ENCODE data around the gene SGSH.
"Not testable (repeated sequence)": the region's sequence is repeated elsewhere in the genome, so short reads cannot be mapped to it uniquely, and the experiment has no call there.

Gene SGSH

DNA sequence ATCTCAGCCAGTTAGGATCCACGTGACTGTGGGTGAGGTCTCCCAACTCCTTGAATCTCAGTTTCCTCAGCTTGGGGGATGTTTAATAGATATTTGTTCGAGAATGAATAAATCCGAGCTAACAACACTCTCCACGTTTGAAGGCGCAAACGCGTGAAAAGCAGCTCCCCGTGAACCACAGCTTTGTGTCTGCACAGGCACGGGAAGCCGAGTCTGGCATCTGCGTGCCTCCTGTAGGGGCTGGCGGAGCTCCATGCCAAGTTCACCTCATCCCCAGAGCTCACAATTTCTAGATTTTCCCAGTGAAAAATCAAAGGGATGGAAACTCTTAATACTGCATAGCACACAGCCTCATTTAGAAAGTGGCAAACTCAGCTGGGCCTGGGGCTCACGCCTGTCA lies 14.3 kb downstream of the SGSH start:
- no peak for FAIRE-seq

DNA sequence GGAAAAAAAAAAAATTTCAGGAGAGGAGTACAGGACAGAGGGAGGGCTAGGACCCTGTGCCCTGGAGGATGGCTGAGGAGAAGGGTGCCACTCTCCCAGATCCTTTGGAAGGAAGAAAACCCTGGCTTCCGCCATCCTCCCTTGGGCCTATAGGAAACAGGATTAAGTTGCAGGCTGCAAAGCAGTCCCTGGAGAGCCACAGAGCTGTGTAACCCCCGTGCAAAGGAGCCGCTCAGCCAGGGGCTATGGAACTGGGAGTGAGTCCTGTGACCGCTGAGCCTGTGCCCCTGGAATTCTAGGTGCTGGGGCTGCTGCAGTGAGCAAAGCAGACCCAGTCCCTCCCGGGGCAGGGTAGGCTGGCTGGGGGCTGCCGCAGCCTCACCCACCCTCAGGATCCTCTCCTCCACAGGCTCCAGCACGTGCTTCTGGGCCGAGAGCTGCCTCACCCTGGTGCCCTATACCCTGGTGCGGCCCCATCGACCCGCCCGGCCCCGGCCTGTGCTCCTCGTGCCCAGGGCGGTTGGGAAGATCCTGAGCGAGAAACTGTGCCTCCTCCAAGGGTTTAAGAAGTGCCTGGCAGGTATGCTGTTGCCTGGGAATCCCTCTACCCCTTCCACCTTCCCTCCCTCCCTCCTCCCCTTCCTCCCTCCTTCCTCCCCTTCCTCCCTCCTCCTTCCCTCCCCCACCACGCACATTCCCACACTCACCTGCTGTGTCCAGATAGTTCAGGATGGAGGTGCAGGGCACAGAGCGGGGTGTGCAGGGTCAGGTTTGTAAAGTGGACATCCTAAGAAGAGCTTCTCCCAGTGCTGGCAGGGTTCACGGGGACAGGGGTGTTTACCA lies 15.3 kb downstream of the SGSH start:
- FAIRE-seq: no peak

DNA sequence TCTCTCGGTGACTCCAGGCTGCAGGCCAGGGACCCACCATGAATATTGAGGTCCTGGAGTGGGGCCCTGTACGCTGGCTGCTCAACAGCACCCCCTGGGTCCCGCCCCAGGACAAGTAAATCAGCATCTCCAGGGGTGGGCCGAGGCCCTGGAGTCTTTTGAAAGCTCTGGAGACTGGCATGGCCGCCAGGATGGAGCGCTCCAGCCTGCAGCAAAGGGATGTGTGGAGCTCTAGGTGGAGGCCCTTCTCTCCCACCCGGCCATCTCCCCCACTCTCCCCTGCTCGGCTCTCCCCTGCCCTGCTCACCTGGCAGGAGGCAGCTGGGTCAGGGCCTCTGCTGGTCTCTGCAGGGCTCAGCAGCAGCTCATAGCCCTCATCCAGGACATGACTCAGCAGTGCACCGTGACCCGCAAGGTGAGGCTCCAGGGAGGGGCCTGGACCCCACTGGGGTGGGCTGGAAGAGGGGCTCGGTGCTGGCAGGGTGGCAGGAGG lies 16.6 kb downstream of the SGSH start:
- no peak for FAIRE-seq

DNA sequence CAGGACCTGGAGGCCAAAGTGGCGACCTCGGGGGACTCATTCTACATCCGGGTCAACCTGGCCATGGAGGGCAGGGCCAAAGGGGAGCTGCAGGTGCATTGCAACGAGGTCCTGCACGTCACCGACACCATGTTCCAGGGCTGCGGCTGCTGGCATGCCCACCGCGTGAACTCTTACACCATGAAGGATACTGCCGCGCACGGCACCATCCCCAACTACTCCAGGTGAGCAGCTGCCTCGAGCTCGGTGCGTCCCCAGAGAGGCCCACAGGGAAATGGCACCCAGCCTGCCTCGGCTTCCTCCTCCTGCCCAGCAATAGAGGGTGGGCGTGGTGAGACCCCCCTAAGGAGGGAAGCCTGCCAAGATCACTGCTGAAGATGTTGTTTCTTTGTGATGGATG lies 17.9 kb downstream of the SGSH start:
- no peak for FAIRE-seq

DNA sequence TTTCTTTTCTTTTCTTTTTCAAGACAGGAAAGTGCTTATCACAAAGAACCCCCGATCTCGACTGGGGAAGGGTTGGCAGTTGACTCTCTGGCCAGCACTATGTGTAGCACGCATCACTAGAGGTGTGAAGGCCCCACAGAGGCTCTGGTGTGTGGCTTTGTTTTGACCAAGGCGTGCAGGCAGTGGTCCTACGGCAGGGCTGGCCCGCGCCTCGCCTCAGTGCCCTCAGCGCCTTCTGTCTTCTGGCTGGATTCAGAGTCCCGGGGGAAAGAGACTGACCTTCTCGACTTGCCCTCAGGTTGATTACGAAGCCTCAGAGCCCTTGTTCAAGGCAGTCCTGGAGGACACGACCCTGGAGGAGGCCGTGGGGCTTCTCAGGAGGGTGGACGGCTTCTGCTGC lies 18.7 kb downstream of the SGSH start:
- FAIRE-seq: no peak

DNA sequence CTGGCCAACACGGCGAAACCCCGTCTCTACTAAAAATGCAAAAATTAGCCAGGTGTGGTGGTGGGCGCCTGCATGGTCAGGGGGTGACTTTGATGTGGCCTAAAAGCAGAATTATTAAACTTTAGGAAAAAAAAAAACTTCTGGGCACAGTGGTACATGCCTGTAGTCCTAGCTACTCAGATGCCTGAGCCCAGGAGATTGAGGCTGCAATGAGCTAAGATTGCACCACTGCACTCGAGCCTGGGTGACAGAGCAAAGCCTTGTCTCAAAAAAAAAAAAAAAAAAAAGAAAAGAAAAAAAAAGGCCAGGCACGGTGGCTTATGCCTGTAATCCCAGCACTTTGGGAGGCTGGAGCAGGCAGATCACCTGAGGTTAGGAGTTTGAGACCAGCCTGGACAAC lies 20.8 kb downstream of the SGSH start:
- FAIRE-seq: not testable (repeated sequence)

DNA sequence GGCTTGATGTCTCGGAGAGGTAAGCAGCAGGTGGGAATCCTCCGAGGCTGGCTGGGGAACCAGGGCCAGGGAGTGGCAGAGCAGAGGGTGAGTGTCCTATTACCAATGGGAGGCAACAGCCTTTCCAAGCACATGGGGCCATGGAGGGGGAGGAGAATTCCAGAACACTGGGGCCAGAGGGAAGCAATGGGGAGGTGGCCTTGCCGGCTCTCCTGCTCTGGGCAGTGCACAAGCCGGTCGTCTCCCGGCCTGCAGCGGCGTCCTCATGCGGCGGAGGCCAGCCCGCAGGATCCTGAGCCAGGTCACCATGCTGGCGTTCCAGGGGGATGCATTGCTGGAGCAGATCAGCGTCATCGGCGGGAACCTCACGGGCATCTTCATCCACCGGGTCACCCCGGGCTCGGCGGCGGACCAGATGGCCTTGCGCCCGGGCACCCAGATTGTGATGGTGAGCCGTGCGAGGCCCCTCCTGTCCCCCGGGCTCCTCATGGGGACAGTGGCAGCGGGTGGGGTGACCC lies 21.9 kb downstream of the SGSH start:
- FAIRE-seq: no peak

DNA sequence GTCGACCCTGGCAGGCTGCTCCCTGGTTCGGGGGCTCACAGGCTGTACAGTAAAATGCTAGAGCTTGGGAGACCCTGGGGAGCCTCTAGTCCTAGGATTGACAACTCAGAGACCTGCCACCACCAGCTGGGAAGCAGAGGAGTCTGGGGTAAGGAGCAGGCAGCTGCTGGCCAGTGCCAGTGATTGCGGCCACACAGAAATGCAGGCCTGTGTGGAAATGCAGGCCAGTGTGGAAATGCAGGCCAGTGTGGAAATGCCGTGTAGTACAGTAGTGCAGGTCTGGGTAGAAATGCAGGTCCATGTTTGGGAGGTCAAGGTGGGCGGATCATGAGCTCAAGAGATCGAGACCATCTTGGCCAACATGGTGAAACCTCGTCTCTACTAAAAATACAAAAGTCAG lies 23.5 kb downstream of the SGSH start:
- FAIRE-seq: no peak

DNA sequence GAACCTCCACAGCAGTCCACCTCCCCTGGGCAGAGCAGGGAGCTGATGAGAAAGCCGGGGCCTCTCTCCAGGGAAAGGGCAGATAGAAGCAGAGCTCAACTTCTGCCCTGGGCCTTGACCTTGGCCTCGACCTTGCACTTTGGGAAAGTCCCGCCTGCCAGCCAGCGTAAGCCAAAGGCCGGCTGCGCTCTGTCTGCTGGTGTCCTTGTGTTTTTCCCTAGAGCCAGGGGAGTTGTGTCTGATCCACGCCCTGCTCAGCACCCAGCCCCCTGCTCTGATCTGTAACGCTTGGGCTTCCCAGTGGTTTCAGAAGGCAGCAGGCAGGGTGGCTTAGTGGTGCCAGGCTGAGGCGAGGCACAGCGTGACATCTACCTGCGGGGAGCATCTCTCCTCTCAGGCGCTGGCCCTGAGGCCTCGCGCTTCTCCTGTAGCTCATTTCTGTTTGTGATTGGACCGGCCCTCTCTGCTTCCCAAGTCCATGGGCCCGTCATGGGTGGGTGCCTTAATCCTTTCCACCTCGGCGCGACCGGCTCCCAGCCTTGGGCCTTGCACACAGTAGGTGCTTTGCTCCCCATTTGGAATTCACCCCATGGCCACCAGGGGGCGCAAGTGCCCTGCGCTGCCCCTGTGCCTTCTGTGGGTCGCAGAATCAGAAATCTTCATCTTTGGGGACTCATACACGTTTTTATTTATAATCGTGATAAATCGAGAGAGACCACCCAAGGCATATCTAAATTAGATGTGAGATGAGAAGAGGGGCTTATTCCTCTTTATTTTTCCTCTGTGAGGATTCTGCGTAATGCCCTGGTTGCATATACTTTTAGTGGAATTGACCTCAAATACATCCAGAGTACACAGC lies 24.2 kb downstream of the SGSH start:
- FAIRE-seq: no peak

DNA sequence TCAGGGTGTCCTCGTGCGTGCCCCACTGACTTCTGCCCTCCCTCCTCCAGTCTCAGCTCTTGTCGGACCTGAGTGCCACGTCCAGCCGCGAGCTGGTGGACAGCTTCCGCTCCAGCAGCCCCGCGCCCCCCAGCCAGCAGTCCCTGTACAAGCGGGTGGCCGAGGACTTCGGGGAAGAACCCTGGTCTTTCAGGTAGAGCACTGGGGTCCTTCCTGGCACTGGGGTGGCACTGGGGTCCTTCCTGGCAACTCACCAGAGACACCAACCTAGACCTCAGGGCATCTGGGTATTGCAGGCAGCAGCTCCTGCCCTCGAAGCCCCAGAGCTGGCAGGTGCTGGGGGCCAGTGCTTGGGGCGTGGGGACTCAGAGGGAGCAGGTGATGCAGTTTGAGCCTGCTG lies 25.0 kb downstream of the SGSH start:
- no peak for FAIRE-seq

DNA sequence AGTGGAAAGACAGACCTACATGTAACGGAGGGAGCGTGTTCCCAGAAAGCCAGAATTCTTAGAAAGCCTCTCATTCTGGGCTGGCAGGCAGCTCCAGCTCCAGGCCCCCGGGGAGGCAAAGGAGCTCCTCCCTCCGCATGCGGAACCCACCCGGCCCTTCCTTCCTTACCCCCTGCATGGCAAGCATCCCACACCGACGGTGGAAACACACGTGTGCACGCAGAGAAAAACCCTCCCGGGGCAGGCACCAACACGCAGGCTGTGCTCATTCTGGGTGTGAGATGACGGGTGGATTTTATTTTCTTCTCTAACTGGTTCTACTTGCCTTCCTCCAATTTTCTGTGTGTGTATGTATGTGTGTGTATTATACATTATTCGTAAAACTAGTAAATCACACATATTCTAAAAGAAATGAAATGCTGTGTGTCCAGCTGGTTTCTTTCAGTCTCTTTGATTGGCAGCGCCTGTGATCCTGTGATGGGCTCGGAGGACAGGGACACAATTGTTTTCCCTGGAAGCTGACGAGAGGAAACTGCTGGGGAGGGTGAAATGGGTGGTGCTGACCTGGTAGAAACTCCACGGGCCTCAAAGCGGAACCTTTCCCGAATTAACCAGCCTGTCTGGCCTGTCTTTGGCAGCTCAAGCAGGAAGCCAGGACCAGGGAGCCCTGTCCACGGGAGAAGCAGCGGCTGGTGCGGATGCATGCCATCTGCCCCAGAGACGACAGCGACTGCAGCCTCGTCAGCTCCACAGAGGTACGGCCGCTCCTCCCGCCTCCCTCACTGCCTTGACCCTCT lies 28.1 kb downstream of the SGSH start:
- no peak for FAIRE-seq

DNA sequence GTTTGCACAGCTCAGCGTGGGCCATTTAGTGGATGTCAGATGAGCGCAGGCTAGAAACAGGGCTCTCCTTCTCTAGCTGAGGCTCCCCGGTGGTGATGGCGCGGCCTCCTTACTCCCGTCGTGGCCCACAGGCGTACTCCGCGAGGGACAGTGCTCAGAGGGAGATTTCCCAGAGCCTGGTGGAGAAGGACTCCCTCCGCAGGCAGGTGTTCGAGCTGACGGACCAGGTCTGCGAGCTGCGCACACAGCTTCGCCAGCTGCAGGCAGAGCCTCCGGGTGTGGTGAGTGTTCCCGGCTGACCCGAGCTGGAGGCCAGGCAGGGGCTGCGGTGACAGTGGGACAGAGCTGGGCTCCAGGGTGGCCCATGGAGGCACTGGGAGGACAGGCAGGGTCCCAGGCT lies 28.9 kb downstream of the SGSH start:
- FAIRE-seq: no peak

DNA sequence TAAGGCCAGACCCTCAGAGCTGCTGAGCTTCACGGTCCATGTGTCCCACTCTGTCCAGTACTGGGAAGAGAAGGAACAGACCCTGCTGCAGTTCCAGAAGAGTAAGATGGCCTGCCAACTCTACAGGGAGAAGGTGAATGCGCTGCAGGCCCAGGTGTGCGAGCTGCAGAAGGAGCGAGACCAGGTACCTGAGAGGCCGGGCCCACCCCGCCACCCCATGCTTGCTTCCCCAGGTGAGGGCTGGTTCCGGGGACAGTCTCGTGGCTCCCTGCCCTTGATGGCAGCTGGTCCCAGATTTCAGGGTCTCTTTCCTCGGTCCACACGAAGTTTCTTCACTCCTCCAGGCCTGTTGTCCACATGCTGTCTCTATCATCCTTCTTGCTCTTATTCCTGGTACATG lies 29.4 kb downstream of the SGSH start:
- no peak for FAIRE-seq

DNA sequence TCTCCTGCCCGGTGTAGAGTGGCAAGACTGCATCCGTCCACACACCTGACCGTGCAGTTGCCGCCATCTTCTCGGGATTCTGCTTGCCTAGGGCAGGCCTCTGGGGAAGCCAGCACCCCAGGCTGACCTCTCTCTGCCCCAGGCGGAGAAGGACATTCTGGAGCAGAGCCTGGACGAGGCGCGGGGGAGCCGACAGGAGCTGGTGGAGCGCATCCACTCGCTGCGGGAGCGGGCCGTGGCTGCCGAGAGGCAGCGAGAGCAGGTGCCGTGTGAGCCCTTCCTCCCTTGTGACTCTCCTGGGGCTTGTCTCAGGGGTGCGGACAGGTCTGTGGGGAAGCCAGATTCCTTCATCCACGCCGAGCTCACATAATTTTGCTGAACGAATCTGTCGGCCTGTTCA lies 30.5 kb downstream of the SGSH start:
- FAIRE-seq: no peak

DNA sequence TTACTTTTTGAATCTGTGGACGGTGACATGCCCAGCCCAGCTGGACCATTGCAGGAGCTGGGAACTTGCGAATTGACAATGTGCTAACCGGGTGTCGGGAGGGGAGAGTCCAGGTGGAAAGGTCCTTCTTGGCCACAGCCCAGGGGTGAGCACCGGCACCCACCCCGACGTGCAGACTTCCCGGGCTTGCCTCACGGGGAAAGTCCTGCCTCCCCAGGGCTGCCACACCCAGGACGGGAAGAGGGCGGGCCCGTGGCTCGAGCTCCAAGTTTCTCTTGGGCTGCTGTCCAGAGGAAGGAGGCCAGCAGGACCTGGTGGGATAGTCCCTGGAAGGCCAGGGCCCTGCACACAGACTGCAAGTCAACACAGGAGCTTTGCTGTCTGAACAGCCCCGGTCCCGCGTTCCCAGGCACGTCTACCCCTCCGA lies 32.6 kb downstream of the SGSH start:
- no peak for FAIRE-seq

DNA sequence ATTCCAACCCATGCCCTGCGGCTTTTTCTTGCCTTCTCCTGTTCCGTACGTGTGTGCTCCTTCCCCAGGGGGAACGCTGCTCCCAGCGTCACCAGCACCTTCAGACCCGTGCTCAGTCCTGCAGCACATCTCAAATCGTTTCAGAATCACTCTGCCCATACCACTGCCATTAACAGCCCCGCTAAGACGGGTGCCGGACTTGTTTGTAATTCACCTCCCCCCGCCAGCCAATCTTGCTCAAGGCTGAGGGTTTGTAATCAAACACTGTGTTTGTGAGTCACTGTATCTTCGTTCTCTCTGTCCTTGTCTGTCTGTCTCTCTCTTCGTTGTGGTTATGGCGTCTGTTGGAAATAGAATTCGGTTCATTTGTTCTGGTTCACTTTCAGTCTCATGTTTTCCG lies 33.0 kb downstream of the SGSH start:
- no peak for FAIRE-seq

DNA sequence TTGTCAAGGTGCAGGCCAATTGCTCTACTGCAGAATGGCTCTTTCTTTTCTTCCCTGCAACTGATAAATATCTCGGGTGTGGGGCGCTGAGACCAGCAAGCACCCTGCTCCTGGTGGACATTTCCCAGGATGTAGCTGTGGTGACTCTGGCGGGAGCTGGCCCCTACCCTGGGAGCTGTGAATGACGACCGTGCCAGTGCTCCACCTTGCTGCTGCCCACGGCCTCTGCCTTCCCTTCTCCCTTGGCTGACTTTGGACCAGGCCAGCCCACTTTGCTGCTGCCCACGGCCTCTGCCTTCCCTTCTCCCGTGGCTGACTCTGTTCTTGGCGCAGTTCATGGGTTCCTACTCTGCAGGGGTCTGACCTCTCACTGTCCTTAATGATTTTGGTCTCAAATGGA lies 34.2 kb downstream of the SGSH start:
- no peak for FAIRE-seq

DNA sequence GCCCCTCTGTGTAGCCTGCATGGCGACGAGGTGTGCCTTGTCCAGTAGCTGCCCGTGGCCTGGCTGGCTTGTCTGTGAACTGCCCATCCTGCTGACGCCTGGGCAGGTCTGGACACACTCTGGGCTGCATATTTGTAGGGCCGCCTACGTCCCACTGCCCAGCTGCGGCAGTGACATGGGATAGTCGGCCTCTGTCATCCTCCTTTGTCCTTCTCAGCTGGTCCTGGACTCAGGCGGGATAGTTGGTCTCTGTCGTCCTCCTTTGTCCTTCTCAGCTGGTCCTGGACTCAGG lies 35.8 kb downstream of the SGSH start:
- FAIRE-seq: no peak

DNA sequence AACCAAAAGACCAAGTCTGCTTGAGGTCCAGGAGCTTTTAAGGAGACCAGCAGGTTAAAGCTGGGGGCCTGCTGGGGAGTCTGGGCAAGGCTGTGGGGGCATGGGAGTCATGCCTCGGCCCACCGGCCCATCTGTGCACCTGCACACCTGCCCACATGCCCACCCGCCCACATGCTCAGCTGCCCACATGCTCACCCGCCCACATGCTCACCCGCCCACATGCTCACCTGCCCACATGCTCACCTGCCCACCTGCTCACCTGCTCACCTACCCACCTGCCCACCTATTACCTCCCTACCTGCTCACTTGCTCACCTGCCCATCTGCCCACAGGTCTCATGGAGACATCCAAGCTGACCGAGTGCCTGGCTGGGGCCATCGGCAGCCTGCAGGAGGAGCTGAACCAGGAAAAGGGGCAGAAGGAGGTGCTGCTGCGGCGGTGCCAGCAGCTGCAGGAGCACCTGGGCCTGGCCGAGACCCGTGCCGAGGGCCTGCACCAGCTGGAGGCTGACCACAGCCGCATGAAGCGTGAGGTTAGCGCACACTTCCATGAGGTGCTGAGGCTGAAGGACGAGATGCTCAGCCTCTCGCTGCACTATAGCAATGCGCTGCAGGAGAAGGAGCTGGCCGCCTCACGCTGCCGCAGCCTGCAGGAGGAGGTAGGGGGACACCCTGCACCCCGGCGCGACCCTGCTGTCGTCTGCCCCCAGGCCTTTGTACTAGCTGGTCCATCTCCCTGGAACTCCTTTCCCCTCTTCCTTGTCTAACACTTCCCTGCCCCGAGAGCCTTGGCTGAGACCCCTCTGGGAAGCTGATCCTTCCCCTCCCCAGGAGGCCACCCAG lies 36.3 kb downstream of the SGSH start:
- no peak for FAIRE-seq

DNA sequence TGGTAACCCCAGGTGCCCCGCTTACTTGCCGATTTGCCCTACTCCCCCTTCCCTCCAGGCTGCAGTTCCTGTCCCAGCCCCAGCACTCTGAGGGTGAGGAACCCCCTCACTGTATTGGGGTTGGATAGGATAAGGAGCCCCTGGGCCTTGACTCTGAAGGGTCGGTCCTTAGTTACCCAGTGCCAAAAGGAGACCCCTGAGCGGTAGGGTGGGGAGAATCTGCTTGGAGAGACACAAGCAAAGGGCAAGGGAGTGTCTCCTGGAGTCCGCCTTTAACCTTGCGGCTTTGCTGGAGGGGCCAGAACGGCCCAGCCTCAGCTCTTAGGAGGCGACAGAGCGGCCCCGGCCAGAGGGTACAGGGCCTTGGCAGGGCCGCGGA lies 37.3 kb downstream of the SGSH start:
- FAIRE-seq: no peak

DNA sequence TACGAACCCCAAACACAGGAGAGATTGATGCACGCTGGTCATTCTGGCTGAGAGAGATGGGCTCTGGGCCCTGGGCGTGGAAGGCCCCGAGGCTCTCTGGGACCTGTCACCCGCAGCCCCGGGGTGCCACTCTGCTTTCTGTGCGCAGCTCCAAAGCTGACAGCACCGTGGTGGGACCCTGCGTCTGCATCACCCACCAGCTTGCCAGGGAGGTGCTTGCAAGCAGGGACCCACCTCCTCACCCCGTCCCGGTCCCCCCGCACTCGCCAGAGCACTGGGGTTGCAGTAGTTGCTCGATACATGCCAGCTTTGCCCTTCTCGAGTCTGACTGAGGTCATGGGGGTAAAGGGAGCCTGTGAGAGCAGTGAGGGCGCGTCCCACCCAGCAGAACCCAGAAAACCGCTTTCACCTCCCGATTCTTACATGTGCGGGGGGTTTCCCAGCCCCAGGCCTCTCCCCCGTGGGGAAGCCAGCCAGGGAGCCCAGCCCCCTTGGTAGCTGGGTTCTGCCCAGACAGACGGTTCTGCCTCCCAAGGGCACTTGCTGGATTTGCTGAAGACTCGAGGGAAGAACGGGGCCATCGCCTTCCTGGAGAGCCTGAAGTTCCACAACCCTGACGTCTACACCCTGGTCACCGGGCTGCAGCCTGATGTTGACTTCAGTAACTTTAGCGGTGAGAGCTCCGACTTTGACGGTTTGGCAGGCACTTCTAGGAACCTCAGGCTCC lies 37.9 kb downstream of the SGSH start:
- no peak for FAIRE-seq

DNA sequence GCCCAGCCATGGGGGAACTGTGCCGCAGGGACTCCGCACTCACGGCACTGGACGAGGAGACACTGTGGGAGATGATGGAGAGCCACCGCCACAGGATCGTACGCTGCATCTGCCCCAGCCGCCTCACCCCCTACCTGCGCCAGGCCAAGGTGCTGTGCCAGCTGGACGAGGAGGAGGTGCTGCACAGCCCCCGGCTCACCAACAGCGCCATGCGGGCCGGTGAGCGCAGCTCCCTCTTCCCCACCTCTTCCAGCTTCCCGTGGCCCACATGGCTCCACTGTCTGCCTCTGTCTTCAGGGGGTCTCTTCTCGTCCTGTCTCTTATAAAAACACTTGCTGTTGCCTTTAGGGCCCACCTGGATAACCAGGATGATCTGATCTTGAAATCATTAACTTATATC lies 38.7 kb downstream of the SGSH start:
- no peak for FAIRE-seq
